Measurements from ENCODE around the gene IFIT2.
A peak's percentile ranks its signal among the peaks of the same experiment; 100 is the strongest.
"Not testable (repeated sequence)": the region's sequence is repeated elsewhere in the genome, so short reads cannot be mapped to it uniquely, and the experiment has no call there.

Gene IFIT2, protein sequence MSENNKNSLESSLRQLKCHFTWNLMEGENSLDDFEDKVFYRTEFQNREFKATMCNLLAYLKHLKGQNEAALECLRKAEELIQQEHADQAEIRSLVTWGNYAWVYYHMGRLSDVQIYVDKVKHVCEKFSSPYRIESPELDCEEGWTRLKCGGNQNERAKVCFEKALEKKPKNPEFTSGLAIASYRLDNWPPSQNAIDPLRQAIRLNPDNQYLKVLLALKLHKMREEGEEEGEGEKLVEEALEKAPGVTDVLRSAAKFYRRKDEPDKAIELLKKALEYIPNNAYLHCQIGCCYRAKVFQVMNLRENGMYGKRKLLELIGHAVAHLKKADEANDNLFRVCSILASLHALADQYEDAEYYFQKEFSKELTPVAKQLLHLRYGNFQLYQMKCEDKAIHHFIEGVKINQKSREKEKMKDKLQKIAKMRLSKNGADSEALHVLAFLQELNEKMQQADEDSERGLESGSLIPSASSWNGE

DNA sequence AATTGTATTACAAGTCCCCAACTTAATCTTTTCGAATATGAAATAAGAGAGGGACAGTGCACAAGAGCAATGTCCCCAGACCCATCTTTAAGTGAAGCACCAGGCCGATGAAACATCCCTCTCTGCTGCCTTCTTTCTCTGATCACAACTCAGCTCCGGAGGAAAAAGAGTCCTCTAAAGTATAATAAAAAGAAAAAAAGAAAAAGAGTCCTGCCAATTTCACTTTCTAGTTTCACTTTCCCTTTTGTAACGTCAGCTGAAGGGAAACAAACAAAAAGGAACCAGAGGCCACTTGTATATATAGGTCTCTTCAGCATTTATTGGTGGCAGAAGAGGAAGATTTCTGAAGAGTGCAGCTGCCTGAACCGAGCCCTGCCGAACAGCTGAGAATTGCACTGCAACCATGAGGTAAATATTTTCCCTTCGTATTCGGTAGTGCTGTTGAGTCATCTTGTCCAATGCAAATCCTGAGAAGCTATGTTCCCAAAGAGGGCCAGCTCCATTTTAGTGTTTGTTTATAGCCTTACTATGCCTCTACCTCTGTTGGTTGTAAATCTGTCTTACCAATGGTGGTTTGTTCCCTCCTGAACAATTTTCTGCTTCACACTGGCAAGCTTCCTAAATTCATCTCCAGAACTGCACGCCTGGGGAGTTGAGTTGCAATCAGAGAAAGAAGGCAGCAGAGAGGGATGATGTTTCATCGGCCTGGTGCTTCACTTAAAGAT is at the start of gene IFIT2:
TSS of gene IFIT2 (plus strand) at position 326 of the 725 bp plus-strand sequence. CDS start at position 404, 78 bp downstream.
- peak in 32 of 58 donors; percentile 20 to 80 (median 47) for DNase-seq

DNA sequence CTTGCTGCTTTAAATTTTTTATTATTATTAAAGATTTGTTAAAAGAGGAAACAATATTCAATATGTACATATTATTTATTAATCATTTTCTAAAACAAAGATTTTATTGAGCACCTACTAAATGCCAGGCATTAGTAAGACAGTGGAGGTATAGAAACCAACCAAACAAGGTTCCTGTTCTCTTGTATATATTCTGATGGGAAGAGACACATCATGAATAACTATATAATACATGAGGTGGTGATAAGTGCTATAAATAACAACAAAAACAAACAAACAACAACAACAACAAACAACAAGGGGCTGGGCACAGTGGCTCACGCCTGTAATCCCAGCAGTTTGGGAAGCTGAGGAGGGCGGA is 49.6 kb upstream of the IFIT2 start:
- DNase-seq = no peak

DNA sequence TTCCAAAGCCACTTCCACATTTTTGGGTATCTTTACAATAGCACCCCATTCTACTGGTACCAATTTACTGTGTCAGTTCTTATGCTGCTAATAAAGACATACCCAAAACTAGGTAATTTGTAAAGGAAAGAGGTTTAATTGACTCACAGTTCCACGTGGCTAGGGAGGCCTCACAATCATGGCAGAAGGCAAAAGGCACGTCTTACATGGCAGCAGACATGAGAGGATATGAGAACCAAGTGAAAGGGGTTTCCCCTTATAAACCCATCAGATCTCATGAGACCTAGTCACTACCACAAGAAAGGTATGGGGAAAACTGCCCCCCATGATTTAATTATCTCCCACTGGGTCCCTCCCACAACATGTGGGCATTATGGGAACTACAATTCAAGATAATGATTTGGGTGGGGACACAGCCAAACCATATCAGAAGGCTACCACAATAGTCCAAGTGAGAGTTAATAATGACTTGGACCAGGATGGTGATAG is 46.7 kb upstream of the IFIT2 start:
- DNase-seq = not testable (repeated sequence)

DNA sequence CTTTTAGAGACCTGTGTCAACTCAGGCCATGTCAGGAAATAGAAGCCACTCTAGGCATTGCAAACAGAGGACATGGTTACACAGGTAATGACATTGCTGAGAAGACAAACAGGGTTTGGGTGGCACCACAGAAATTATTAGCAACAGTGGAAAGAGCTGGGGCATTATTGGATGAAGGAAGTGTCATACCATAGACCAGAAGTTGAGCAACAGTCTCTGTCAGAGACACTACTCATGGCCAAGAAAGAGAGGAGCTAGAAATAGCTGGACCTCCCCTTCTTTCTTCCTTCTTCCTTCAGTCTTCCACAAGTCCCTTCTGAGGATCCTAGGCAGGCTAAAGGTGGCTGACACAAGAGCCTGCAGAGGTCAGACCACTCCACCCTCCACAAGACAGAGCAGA is 46.1 kb upstream of the IFIT2 start:
- no peak for DNase-seq

DNA sequence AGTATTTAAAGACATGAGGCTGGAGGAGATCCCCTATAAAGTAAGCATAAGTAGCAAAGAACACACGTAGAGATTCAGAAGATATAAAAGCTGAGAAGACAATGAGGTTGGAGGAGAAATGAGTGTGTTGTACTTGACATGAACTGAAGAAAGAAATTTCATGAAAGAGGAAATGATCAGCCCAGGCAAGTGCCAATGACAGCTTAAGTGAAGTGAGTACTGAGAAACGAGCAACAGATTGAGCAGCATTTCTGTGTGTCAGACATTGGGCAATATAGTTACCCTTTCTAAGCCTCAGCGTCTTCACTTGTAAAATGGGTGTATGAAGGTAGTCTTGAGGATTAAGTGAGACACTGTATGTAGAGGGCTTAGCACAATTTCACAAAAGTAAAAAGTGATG is 45.5 kb upstream of the IFIT2 start:
- no peak for DNase-seq

DNA sequence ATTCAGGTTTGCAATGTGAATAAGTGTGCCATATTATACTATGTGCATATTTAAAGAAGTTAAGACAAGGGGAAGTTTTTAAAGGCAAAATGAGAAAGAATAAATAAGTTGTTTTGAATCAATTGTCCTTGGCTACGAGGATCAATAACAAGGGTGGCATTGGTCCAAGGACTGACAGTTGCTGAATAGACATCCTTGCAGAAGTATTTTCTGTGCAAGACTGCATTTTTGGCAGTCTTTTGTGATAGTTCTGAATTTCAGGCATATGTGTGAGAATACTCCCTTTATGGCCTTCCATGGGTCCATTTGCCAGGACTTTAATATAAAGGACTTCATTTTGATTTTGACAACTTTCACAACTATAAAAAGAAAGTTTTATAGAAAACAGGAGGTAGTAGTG is 44.9 kb upstream of the IFIT2 start:
- DNase-seq = no peak

DNA sequence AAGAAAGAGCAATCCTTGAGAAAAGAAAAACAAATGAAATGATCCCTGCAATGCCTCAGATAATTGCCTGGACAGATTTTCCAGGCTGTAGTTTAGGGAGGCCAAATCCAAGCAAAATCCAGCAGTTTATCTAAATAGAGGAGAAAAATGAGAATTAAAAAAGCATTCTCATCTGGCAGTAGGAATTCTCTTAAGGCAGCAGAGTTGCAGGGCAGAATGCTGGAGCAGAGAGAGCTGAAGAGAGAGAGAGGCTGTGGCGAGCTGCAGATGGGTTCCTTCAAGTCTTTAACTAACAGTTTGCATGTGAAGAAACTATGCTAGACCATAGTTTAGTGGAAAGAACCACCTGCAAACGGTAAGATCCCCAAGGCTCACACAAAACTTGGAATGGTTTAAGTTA is 44.3 kb upstream of the IFIT2 start:
- no peak for DNase-seq

DNA sequence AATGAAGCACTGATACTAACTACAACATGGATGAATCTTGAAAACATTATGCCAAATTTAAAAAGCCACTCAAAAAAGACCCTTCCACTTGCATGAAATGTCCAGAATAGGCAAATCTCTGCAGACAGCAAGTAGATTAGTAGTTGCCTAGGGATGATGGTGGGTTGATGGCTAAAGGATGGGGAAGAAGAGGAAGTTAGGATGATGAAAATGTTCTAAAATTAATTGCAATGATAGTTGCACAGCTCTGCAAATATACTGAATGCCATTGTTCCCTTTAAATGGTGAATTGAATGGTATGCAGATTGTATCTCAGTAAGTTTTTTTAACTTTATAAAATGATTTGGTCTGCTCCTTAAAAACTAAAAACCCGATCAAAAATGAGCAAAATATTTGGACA is 43.0 kb upstream of the IFIT2 start:
- no peak for DNase-seq

DNA sequence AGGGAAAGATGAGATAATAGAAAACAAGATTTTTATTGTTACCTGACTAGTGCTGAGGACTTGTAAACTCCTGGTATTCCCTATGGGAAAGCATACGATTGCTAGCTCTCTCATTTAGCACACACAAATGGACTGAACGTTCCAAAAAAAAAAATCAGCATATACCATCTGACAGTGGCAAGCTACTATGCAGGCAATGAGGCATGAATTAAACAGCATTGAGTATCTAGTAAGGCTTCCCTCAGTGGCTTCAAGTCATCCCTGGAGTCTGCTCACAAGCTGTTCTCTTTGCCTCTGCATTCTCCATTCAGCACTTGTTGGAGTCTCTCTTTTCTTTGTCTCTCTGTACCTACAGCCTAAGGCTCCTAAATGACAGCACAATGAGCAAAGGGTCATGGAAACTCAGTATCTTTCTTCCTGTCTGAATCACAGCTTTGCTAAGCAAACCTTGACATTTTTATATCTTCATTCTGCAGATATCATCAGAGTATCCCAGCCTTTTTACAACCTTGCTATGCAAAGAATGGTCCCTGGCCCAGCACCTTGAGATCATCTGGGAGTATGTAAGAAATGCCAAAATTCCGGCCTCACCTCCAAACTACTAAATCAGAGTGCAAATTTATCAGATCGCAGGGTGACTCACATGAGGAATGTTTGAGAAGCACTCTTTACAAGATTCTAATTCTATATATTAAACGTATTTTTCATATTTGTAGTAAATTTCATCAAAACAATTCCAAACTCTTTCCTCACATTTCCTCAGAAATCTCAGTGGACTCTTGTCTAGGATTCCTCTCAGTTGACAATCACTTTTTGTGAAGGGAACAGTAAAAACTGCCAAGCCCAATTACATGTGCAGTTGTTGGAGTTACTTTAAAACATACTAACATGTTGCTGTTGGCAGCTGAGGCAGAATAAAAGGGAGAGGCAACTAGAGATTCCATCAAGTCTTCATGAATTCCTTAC is 39.5 kb upstream of the IFIT2 start:
- no peak for DNase-seq

DNA sequence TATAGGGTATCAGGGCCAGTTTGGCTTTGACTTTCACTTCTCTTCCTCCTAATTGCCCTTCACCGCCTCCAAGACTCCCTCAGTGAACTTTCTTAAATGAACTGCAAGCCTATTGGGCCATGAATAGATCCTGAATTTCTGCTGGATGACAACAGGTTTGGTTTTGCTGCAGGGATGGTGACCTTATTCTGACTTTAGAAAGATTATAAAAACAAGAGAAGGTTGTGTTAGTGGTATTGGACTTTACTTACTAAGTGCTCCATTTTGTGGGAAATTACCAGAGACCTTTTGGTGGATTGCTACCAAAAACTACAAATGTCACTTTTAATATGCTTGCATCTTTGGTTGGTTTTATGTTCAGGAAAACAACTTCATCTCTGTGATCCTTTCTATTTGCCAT is 38.8 kb upstream of the IFIT2 start:
- no peak for DNase-seq

DNA sequence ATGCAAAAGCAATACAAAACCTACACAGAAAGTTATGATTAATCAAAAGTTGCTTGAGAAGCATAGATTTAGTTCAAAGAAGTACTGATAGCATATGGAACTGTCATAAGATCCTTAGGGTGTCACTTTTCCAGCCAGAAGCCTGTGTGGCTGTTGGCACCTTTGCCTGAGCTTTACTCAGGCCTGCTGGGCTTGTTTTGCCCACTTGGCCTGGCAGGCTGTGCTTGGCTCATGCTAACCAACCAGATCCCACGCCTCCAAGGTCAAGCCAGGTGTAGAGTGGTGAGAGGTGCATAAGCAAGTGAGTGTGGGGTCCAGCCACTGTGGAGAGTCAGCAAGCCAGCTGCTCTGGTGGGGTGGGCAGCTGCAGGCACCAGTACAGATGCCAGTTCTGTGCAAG is 38.3 kb upstream of the IFIT2 start:
- DNase-seq = no peak

DNA sequence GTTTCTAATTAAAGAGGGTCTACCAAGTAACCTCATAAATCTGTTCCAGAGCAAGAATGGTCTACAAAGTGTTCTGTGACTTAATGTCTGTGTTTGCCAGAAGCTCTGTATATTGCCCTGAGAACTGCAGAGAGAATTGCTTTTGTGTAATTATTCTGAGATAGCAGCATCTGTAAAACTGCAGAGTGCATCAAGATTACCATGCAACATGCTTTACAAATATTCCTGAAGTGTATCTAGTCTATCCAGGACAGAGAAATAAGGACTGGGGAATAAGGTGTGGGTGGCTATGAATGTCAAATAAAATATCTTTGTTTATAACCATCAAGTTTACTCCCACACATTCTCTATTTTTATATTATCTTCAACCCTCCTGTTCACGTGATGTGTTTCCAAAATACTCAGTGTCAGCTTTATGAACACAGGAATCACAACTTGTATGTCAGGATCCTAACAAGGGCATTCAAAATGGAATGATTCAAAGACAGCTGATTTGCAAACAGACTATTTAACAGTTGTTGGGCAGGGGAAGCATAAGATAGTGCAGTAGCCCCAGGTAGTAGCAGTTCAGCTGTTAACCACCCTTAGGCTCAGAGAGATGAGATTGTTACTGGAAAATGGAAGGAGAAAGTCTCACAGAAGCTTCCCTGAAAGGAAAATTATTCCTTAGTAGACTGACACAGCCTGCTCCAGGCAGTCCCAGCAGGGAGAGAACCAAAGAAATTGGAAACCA is 35.0 kb upstream of the IFIT2 start:
- DNase-seq = no peak

DNA sequence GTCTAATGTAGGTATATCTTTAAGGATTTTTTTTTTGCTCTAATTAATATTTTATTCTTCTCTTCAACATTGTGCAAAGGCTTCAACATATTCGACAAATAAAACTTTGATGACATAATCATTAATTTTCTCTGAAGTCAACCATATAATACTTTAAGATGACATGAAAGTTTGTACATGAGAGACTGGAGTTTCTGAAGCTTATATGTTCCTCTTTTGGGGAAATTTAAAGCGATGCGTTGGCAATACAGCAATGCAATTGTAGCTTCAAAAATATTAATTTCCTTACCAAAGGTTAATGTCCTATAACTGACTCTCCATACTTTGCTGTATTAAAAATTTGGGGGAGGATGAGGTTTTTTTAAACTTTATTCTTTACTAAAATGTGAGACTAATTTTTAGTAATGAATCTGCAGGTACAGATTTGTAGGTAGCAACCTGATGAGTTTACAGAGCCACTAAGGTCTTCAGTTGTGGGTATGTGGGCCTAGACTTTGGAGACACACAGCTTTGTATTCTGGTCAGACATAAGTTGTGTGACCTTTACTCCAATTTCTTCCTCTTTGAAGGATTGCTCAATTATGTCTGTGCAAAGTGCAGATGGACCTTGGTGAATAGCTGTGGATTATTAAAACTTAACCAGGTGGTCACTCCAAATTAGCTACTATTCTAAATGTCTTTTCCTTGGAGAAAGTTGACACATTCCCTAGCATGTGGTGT is 32.3 kb upstream of the IFIT2 start:
- DNase-seq = no peak

DNA sequence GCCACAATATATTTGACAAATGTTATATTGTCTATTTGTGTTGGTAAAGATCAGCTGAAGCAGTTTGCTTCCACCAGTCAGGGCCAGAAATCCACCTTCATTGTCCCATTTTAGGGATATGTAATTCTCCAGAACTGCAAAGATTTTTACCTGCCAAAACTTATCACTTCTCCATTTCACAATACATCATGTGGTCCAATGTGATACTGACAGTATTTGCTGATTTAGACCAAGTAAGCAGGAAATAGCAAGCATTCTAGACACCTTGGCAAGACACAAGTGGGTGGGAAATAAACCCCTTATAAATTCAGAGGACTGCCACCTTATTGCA is 31.7 kb upstream of the IFIT2 start:
- DNase-seq = no peak

DNA sequence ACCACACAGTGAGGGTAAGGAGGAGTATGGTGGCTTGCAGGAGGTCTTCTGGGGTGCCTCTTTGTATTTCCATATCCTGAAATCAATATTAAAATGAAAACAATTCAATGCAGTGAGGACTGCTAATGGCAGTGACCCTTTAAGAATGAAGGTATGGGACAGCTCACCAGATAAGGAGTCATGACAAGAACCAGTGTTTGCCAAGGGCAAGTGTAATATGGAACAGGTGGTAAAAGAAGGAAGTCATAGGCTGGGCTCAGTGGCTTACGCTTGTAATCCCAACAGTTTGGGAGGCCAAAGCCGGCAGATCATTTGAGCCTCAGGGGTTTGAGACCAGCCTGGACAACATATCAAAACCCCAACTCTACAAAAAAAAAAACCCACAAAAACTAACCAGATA is 30.3 kb upstream of the IFIT2 start:
- DNase-seq = no peak

DNA sequence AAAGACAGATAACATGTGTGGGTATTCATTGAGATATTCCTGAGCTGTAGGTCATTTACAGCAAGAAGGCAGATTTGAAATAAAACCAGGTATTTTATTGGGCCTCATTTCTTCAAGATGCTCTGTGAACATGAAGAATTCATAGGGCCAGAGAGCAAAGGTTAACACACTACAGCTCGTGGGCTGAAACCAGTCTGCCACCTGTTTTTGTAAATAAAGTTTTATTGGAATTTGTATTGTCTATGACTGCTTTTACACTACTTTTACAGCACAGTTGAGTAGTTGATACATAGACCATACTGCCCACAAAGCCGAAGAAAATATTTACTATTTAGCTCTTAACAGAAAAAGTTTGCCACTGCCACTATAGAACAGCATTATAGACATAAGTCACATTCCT is 28.2 kb upstream of the IFIT2 start:
- no peak for DNase-seq

DNA sequence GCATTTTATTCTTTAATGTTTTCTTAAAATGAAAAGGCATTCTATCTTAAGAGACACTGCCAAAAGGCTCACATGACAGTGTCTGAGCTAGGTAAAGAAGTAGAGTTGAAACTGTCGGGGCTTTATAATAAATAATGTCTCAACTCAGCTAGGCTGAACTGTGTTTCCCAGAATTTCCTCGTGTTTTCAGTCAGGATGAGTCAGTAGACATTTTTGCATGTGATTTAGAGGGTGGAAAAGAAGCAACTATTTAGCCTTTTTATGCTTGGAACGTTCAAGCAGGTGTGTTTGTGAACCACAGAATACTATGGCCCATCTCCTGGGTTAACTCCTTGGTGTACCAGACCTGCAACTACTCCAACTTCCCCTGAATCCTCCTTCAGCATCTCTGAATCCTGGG is 26.9 kb upstream of the IFIT2 start:
- no peak for DNase-seq

DNA sequence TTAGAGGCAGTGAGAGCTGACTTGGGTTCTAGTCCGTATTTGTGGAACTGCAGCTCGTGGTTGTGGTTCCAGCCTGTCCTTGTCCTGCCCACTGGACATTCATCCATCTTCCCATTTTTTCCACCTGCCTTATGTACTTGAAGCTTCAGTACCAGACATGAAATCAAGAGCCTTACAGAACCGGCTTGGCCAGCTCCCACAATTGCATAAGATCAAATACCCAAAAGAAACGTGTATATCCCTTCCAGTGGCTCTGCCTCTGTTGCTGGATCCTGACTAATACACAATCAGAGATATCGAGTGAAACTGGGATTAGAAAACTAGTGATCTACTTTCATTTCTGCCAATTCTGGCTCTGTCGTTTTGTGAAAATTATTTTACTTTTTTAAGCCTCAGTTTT is 26.5 kb upstream of the IFIT2 start:
- no peak for DNase-seq

DNA sequence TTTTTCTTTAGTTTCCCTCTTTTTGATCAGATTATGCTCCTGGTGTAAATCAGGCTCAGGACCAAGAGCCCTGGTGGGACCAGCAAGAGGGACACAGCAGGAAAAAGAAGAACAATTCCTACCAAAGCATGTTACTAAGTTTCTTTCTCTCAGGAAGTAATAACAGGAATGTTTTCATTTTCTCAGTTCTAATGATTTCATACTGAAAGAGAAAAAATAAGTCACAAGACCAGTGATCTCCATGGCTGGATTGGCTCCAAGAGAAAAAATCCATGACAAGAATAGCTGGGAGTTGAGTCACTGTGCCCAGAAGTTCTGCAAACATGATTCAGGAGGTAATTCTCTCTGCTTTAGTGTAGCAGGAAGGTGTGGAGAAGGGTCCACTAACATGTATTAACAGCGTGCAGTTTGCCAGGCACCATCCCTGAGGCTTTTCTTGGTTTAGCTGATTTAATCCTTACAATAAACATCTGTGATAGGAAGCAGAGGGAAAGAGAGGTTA is 23.8 kb upstream of the IFIT2 start:
- DNase-seq = peak in 8 of 58 donors; percentile 7 to 43 (median 20)

DNA sequence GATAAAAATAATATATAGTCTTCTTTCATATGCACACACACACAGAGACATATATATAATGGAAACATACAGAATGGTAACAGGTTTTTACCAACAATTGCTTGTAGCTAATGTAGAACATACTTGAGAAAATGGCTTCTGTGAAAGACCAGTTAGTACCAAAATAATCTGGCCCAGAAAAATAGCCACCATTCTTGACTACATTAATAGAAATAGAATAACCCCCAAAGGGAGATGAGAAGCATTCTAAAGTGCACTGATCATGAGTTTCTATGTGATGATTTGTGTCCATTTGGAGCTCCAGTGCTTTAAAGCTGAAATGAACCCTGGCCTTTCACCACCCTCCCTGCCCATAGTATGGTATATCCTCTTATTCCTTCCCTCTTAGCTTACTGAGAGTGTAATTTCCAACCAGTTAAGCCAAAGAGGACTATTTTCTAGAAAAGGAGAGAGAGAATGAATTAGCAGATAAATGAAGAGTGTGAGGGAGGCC is 22.9 kb upstream of the IFIT2 start:
- no peak for DNase-seq

Data from anterior cingulate cortex (tissue), 58 donors.